DMS114 treated with DMSO at 0.1 percent for 48 hours (cell line): ENCODE data around the gene MSMB.
A peak's percentile ranks its signal among the peaks of the same experiment; 100 is the strongest.
"Not testable (repeated sequence)": the region's sequence is repeated elsewhere in the genome, so short reads cannot be mapped to it uniquely, and the experiment has no call there.

Experiments
- DNase-seq: peaks from one replicate; lab custom pipeline; 2025; ENCODE audit not compliant: unreplicated experiment; lab: John Stamatoyannopoulos, UW

Gene MSMB

GRCh38 chr10:46014683-46015405 is 31.2 kb downstream of the MSMB start:
- no peak for DNase-seq

- no peak for DNase-seq
Measured at GRCh38 chr10:46014206-46014605, 31.9 kb downstream of the MSMB start.

DNA sequence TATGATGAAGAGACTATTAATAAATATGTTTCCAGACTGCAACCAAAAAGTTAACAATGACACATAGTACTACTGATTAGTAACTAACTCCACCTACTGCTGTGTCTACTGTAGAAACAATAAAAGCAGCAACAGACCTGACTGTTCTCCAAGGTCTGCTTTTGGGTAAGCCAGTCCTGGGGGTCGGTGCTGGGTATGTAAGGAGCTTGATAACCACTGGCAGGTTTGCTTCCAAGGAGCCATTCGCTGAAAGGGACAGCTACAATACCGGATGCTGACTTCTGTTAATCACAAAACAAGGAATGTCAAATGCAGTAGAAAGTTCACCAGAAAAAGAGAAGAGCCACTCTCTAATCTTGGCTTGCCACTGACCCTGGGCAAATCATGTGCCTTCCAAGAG is 33.3 kb downstream of the MSMB start:
- DNase-seq = no peak

- DNase-seq = no peak
Measured at GRCh38 chr10:46006219-46006618, 39.9 kb downstream of the MSMB start.

DNA sequence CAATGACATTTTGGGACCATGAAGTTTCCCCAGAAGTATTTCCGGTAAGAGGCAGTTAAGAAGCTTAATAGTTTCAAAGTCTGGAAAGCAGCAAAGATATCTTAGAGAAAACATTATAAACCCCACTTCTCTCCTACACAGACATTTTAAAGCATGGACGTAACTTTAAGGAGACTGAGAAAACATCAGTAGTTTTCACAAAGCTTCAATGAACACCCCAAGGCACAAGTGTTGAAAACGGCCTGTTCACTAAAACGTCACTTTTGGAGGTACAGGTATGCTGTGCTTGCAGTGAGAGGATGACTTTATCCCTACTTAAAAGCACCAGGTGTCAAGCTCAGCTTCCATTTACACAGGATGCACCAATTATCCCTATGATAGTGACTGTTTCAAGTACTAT is 40.7 kb downstream of the MSMB start:
- DNase-seq = no peak

GRCh38 chr10:46004963-46005362 is 41.1 kb downstream of the MSMB start:
- no peak for DNase-seq

DNA sequence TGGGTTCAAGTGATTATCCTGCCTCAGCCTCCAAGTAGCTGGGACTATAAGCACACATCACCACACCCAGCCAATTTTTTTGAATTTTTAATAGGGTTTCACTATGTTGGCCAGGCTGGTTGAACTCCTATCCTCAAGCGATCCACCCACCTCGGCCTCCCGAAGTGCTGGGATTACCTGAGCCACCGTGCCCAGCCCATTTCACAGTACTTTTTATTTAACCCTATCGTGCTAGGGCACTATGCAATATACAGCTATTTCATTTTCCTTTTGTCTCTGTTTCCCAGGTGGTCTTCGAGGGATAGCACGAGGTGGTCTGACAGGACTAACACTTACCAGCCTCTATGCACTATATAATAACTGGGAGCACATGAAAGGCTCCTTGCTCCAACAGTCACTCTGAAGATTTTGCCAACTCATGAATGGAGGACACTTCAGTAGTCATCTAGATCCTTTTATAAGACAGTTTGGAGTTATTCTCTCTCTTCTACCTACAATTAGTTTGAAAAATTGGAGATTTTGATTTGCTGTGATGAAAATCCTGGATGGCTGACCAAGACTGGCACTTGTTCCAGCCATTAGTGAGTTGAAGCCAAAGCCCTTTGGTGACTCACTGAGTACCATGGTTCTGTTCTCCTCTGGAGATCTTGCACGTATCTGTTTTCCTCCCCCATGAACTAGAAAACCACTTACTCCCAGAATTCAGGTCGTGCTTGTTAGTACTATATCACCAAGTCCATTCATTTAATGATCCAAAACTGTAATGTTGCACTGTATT is 43.0 kb downstream of the MSMB start:
- DNase-seq = no peak

DNA sequence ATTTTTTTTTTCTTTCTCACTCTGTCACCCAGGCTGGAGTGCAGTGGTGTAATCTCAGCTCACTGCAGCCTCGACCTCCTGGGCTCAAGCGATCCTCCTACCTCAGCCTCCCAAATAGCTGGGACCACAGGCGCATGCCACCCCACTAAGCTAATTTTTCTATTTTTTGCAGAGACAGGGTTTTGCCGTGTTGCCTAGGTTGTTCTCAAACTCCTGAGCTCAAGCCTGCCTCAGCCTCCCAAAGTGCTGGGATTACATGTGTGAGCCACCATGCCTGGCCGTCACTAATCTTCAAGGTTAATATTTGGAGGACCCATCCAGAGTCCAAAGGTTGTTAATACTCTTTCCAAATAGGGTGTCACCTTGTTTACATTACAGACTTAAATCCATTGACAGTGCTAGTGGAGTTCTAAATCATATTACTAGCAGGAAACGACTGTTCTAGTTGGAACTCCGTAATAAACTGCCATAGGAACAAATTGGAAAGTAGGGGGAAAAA is 43.8 kb downstream of the MSMB start:
- not testable (repeated sequence) for DNase-seq

GRCh38 chr10:46001187-46001756 is 44.8 kb downstream of the MSMB start:
- DNase-seq = no peak

DNA sequence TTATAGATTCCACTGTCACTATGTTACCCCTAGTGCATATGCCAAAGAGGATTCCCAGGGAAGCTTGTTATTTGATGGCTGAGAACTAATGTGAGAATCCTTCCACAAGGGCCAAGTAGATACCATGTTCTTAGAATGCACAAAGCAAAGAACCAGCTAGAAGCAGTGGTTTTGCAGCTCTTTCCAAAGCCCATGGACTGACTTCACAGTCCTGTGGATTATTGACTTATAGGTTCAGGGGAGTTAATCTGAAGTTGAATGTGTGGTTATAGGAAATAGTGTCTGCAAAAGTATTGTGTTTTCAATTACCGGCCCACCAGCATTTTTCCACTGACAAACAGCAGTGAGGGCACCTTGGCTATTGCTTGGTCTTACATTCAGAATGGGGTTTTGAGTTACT is 45.5 kb downstream of the MSMB start:
- DNase-seq = no peak

DNA sequence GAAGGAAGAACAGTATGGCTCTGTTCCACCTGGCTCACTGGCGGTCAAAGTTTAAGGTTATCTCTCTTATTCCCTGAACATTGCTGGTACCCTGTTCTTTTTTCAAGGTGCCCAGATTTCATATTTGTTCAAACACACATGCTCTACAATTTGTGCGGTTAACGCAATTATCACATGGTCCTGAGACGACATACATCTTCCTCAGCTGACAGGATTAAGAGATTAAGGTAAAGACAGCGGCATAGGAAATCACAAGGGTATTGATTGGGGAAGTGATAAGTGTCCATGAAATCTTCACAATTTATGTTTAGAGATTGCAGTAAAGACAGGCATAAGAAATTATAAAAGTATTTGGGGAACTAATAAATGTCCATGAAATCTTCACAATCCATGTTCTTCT is 46.1 kb downstream of the MSMB start:
- not testable (repeated sequence) for DNase-seq

GRCh38 chr10:45997994-45998763 is 47.9 kb downstream of the MSMB start:
- no peak for DNase-seq

DNA sequence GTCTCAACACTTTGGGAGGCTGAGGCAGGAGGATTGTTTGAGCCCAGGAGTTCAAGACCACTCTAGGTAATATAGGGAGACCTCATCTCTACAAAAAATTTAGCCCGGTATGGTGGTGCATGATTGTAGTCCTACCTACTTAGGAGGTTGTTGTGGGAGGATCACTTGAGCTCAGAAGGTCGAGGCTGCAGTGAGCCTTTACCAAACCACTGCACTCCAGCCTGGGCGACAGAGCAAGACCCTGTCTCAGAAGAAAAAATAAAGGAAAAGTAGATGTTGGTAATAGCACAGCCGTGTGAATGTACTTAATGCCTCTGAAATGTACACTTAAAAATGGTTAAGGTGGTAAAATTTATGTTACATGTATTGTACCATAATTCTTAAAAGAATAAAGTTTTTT is 48.5 kb downstream of the MSMB start:
- no peak for DNase-seq

DNA sequence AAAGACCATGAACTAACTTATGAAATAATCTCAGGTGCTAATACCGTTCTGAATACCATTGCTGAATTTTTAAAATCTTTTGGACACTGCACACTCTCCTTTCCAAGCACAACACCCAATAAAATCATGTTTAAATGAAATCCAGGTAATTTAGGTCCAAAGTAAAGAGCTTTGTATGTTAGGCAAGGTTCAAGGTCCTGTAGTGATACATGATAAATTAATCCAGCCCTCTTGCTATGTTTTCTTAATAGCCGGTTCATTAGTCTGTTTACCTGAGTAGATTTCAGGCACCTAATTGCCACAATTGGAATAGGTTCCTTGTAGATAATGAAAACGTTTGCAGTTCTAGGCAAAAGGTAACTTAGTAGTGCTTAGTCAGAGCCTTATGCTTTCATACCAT is 60.5 kb downstream of the MSMB start:
- DNase-seq = not testable (repeated sequence)

DNA sequence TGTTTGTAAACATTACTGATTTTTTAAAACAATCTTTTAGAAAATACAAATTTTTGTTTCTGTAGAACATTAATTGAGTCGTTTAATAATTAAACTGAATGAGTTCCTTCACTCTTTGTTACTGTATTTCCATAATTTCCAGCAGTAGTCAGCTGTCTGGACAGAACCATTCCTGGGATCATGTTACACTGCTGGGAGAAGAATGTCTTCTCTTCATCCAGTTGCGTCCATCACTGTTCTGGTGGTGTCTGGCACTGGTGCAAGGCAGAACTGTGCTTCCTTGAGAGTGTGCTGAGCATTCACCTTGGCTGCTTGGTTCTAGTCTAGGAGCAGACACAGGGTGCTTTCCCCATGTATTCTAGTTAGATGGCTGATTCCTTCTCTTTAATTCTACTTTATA is 61.6 kb downstream of the MSMB start:
- DNase-seq = not testable (repeated sequence)

GRCh38 chr10:45983538-45984186 is 62.4 kb downstream of the MSMB start:
- DNase-seq = peak; percentile 55
